T47D (cell line): ENCODE measurements around the gene CD274.
"Not testable (repeated sequence)": the region's sequence is repeated elsewhere in the genome, so short reads cannot be mapped to it uniquely, and the experiment has no call there.

ENCODE experiments used
- DNase-seq, 2 experiments: peaks; one replicate each; pipeline versions ENCODE4 v3.0.0 to v3.0.0-alpha.2; 2011 to 2012; ENCODE audit warnings: low read depth in 1 of 2, low spot score in 1 of 2
- JUND ChIP-seq: IDR thresholded peaks from 2 replicates; pipeline ENCODE4 v1.6.1; 2012; ENCODE audit warnings: low read depth
- in situ Hi-C: cut with HindIII; loops from 2 replicates; pipeline ENCODE4 v1.10.0; 2016; ENCODE audit warnings: low sequenced_read_pairs, low pct_unique_long_range_greater_than_20kb

The CD274 gene

GRCh38 chr9:5455181-5455580, 4.8 kb downstream of the CD274 start:
- in situ Hi-C loops: no loop called here
- TF ChIP-seq JUND: no peak
- no peak for DNase-seq

GRCh38 chr9:5459289-5459829, 9.0 kb downstream of the CD274 start:
- in situ Hi-C loops: no loop called here
- no peak for TF ChIP-seq JUND
- DNase-seq: no peak

GRCh38 chr9:5460157-5460556, 9.8 kb downstream of the CD274 start:
- TF ChIP-seq JUND: no peak
- in situ Hi-C loops: no loop called here
- DNase-seq: no peak

DNA sequence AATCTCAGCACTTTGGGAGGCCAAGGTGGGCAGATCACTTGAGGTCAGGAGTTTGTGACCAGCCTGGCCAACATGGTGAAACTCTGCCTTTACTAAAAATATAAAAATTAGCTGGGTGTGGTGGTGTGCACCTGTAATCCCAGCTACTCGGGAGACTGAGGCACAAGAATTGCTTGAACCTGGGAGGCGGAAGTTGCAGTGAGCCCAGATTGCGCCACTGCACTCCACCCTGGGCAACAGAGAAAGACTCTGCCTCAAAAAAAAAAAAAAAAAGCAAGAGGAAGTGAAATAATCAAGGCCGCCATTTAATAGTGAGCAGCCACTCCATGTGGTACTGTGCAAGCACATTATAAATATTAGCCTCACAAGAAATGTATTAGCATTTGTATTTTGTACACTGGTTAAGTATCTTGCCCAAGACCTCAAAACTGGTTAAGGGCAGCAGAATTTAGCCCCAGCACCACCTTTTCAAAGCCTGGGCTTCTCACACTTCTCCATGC, 14.5 kb downstream of the CD274 start:
- in situ Hi-C loops, DNase-seq: not testable (repeated sequence)

- in situ Hi-C loops: no loop called here
- DNase-seq: no peak
- TF ChIP-seq JUND: no peak
Measured at GRCh38 chr9:5466005-5466404, 15.7 kb downstream of the CD274 start.

DNA sequence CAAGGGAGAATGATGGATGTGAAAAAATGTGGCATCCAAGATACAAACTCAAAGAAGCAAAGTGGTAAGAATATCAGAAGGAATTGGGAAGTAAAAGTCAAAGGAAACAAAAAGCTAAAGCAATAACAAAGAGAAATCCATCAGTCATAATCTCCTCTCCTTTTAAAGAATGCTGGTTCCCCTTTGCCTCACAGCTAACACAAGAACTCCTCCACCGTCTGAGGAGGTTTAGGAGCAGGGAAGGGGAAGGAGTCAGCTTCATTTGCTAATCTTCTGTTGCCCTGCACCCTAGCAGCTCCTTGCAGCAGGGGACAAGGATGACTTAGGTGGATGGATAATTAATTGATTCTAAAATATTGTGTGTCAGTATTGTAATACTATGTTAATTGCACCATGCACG, 16.4 kb downstream of the CD274 start:
- in situ Hi-C loops: no loop called here
- no peak for DNase-seq
- TF ChIP-seq JUND: no peak

DNA sequence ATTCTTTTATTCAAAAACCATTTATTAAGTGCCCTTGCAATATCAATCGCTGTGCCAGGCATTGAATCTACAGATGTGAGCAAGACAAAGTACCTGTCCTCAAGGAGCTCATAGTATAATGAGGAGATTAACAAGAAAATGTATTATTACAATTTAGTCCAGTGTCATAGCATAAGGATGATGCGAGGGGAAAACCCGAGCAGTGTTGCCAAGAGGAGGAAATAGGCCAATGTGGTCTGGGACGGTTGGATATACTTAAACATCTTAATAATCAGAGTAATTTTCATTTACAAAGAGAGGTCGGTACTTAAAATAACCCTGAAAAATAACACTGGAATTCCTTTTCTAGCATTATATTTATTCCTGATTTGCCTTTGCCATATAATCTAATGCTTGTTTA, 18.5 kb downstream of the CD274 start:
- DNase-seq: no peak
- in situ Hi-C loops: no loop called here
- no peak for TF ChIP-seq JUND

- TF ChIP-seq JUND: no peak
Measured at GRCh38 chr9:5470122-5470521, 19.8 kb downstream of the CD274 start.

DNA sequence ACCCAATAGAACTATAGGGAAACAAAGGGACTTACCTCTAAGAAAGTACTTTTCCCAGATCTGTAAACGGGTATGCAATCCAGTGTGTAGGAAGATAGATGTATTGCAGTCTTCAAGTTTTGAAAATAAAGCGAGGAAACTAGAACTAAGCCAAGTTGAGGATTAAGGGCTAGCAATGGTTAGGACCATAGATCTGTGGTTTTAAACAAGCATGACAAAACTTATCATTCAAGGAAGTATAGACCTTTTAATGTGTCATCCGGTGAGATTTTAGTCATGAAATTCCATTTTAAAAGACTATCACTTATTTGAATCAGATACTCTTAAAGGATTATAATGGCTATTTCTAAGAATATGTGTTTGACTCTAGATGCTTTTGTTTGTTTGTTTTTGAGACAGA, 20.5 kb downstream of the CD274 start:
- in situ Hi-C loops: no loop called here
- TF ChIP-seq JUND: no peak
- no peak for DNase-seq

More at GRCh38 chr9:5470122-5470521, 19.8 kb downstream of the CD274 start:
- in situ Hi-C loops: no loop called here
- DNase-seq: no peak

- DNase-seq, in situ Hi-C loops: not testable (repeated sequence)
Measured at GRCh38 chr9:5475611-5476010, 25.3 kb downstream of the CD274 start.

- no peak for DNase-seq
- in situ Hi-C loops: no loop called here
- no peak for TF ChIP-seq JUND
Measured at GRCh38 chr9:5478206-5478605, 27.9 kb downstream of the CD274 start.

DNA sequence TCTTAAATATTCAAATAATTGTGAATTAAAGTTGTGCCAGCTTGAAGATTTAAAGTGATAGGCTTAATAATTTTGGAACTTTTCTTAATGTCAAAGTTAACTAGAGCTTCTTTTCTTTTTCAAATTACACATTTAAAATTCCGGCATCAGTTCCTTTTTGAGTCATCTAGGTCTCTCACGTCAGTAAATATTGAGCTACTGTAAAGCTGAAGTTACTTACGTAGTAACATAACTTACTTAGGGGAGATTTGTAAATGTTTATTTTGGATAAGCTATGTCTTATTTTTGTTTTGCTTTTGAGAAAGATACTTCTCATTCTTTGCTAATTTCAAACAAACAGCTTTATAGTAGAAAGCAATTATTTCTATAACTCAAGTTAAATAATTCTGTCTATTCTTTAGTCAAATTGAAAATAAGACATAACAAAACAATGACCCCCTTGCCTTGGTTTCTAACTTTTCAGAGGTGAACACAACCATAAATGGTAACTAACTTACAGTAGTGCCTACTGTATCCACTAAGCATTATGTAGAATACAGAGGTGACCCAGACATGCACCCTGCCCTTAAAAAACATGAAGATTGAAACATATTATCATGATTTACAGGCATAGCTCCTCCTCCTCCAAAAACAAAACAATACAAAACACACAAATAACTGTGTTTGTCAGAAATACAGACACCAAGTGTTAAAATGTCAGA, 29.8 kb downstream of the CD274 start:
- no peak for TF ChIP-seq JUND
- no peak for DNase-seq
- in situ Hi-C loops: no loop called here

- in situ Hi-C loops: no loop called here
- DNase-seq: no peak
- TF ChIP-seq JUND: no peak
Measured at GRCh38 chr9:5480919-5481318, 30.6 kb downstream of the CD274 start.

GRCh38 chr9:5481322-5482040, 31.1 kb downstream of the CD274 start:
- TF ChIP-seq JUND: no peak
- in situ Hi-C loops: no loop called here
- no peak for DNase-seq
